Cerebellar nuclear complex (tissue), 1 donor: Measurements from ENCODE around the gene PIGX.
A peak's percentile ranks its signal among the peaks of the same experiment; 100 is the strongest.
"Not testable (repeated sequence)": the region's sequence is repeated elsewhere in the genome, so short reads cannot be mapped to it uniquely, and the experiment has no call there.

Source experiments
- DNase-seq, 2 experiments: peaks; one replicate each; lab custom pipeline; 2025; lab: John Stamatoyannopoulos, UW

Gene PIGX

DNA sequence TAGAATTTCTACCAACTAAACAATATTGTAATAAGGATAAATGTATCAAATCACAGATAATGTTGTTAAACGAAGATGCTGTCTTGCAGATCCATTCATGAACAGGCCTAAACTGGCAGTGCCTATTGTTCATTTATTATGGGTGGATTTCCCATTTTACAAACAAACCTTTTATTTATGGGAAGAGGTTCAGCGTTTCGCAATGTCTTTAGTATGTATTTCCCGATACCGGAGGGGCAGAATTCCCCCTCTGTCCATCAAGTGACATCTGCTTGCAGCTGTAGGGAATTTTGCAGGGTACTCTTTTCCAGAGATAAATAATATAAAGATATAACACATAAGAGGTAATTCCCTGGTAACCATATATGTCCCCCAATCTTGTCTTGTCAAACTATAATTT, 5.8 kb upstream of the PIGX start:
- DNase-seq = no peak

DNA sequence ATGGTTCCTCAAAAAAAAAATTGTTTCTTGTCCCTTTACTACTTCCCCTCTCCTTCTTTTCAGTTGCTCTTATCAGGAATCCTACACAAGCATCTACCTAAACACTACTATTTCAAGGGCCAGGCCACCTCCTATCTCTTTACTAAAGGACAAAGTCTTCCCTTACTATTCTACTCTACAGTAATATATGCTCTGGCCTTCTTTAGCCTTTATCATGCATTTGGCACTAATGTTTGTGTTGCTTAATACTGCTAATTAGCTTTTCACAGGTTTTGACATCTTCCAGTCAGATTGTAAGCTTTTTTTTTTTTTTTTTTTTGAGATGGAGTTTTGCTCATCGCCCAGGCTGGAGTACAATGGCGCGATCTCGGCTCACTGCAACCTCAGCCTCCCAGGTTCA, 5.4 kb upstream of the PIGX start:
- DNase-seq = no peak

DNA sequence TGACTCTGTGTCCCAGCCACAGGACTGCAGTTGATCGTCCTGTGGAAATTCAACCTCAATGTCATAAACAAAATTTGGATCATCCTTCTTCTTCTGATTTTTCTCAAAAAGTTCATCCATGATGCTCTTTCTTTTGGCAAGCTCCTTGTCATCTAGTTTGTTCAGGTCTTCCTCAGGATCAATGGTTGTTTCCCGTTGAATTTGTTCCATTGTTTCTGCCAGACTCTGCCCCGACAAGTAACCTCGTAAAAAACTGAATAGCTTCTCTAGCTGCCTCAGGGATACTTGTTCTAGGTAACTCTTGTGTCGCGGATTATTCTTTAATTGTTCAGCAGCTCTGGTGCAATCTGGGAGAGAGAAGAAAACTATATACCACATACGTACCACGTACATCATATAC, 4.6 kb upstream of the PIGX start:
- DNase-seq = no peak

DNA sequence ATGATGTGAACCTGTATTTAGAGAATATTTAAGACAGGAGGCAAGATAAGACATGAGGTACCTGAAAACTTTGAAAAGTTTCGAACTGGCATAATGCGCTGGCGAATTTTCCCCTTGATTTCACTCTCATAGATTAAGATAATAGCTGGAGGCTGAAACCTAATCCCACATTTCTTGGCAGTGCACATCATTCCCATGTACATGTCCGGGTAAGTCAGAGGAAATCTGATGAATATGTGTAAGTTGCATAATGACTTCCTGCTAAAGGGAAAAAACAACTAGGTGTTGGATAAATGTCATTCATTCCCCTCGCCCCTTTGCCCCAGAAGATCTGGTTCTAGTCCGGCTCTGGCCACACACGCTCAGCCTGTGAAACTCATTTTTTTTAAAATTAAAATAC, 3.7 kb upstream of the PIGX start:
- DNase-seq = no peak

DNA sequence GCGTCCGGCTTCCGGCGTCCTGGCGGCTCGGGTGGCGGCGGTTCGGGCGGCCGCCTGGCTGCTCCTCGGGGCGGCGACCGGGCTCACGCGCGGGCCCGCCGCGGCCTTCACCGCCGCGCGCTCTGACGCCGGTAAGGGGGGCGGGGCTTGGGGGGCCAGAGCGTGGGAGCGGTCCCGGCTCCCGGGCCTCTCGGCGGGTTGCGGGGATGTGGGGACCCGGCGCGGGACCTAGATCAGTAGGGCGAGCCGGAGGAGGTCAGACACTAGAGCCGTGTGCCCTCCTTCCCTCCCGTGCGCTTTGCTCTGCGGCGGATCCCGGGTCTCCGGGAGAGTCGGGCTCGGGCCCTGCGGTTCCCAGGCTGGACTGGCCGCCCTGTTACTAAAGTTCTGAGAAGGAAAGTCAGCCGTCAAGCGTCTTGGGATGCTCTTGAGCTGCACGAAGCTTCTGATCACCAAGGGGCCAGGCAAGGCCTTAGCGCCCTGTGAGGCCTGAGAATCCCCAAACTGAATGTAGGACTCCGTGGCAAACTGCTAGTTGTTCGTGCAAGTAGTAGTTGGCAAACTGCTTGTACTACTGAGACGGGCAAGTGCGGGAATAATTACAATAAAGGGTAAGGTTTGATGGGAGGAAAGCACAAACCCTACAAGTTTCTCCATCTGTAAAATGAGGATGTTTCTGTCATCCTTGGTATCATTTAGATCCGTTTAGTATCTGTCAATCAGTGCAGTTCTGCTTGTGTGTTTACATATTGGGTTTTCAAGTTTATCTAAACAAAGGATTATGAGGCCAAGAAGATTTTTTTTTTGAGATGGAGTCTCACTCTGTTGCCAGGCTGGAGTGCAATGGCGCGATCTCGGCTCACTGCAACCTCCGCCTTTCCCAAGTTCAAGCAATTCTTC, 587 bp downstream of the PIGX start:
- peak in 1 of 2 experiments; percentile 10 for DNase-seq

DNA sequence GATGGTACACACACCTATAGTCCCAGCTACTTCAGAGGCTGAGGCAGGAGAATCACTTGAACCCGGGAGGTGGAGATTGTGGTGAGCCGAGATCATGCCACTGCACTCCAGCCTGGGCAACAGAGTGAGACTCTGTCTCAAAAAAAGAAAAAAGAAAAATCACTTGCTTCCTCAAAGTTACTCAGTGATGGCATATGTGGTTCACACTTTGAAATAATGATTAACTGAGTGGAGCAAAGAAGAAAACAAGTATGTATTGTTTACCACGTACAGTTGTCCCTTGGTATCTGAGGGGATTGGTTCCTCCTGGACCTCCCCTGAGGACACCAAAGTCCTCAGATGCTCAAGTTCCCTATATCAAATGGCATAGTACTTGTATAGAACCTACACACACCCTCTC, 5.0 kb downstream of the PIGX start:
- DNase-seq = not testable (repeated sequence)

DNA sequence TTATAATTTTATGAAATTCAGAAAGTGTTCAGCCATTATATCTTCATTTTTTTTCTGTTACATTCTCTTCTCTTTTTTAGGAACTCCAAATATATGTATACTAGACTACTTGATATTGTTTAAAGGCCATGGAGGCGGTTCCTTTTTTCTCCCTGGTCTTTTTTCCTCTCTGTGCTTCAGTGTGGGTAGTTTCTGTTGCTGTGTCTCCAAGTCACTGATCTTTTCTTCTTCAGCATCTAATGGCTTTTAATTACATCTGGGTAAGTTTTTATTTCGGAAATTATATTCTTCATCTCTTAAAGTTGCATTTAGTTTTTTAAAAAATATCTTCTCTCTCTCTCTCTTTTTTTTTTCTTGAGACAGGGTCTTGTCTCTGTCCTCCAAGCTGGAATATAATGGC, 8.9 kb downstream of the PIGX start:
- no peak for DNase-seq

DNA sequence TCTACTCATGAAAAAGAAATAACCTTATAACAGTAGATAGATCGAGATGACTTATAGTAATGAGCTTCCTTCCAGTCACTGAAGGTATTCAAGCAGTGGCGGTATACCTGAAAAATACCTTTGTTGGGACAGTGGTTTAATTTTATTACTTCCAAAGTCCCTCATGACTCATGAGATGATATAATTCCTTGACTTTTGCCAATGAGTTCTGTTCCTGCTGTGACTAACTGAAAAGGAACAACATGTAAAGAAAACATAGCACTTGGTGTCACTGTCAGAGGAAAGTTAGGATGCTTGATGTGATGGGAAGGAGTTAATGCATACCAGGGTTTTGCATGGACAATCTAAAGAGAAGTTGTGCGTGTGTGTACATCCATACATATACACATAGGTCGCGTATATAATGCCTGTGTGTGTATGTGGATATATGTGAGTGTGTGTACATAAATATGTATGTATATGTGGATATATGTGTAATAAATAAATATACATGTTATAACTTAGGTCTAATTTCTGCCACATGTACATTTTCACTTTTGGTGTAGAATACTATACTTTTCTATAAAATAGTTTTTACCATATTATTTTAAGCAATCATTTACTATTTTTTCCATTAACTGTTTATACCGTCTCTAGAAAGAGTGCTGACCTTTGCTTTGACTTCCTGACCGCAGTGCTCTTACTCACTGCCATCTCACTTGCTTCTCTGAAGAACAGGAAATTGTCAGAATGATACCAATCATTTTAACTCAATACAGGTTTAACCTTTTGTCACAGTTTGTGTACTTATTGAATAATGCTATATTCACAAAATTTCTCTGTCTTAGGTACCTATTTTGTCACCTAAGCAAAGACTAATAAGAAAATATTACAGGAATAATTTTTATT, 14.9 kb downstream of the PIGX start:
- no peak for DNase-seq

DNA sequence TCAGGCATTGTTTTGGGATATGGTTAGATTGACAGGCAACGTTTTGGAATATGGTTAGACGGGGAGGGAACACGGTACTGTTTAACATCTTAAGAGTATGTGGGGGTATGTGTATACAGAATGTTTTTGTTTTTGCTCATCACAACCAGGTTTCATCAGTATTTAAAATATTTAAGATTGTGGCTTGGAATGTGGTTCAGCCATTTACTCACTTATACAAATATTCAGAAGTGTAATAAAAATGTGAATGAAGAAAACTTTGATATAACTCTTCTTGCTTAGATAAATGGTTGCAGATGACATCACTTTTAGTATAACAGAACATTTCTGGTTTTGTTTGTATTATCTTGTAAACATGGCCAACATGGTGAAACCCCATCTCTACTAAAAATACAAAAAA, 23.6 kb downstream of the PIGX start:
- no peak for DNase-seq

DNA sequence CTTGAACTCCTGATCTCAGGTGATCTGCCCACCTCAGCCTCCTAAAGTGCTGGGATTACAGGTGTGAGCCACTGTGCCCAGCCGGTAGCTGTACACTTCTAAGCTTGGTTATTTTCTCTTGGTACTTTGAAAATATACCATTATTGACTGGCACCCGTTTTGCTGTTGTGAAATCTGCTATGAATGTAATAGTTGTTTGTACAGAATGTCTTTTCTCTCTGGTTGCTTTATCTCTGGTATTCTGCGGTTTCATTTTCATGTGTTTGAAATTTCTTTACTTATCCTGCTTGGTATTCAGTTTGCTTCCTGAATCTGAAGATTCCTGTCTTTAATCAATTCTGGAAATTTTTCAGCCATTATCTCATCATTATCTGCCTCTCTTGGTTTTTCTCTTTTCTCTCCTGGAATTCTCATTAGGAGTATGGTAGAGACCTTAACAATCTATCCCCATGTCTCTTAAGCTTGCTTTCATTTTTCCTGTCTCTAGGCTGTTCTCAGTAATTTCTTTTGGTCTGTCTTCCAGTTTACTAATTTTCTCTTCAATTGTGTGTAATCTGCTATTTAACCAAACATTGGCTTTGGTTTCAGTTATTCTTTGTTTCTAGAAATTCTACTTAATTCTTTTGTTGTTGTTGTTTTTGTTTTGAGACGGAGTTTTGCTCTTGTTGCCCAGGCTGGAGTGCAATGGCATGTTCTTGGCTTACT, 24.6 kb downstream of the PIGX start:
- DNase-seq = no peak

DNA sequence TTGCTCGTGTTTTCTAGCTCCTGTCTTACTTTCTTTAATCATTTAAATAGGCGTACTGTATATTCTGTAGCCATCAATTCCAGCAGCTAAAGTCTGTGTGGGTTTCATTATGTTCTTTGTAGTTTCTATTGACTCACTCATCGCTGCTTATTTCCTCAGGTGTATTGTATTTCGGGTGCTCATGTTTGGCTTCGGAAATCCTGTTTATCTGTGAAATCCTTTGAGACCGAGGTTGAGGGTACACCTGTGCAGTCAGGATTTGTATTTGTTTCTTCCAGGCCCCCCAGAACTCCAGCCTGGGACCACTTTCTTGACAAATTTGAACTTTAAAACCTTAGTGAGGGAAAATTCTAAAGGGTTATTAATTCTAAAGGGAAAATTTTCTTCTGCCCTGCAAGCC, 25.5 kb downstream of the PIGX start:
- no peak for DNase-seq

DNA sequence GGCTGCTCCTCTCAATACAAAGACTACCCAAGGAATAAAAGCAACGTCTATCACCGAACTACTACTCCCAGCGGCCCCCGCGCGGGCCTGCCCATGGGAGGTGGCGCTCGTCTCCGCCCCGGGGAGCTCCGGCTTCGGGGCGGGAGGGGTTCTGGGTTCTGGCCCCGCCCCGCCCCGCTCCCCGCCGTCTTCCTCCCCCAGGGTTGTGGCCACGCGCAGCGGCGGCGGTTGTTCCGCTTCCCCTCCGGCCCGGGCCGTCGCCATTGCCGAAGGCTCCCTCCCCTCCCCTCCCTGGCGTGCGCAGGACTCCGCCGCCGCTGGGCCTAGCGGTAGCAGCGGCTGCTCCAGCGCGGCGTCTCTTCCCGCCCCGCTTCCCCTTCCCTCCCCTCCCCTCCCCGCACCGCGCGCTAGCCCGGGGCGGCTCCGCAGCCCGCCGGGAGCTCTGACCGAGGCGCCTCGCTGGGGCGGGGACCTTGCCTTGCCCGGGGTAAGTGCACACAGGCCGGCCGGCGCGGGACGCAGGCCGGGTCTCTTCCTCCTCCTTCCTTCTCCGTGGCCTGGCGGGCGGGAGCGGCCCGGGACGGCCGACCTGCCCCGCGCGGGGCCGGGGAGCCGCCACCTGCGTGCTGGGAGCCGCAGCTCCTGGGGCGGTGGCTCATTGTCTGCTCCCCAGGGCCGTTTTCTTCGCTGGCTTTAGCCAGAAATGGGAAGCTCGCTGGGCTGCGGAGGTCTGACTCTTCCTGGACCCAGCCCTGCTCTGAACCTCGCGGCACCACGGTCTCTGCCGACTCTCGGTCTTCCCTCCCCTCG, 27.7 kb downstream of the PIGX start, which contains the start of gene PAK2:
PAK2 (plus strand) TSS at position 187 of the 810 bp plus-strand sequence. CDS start 42,790 bp downstream, outside the sequence.
- peak; percentile 18 to 68 for DNase-seq

DNA sequence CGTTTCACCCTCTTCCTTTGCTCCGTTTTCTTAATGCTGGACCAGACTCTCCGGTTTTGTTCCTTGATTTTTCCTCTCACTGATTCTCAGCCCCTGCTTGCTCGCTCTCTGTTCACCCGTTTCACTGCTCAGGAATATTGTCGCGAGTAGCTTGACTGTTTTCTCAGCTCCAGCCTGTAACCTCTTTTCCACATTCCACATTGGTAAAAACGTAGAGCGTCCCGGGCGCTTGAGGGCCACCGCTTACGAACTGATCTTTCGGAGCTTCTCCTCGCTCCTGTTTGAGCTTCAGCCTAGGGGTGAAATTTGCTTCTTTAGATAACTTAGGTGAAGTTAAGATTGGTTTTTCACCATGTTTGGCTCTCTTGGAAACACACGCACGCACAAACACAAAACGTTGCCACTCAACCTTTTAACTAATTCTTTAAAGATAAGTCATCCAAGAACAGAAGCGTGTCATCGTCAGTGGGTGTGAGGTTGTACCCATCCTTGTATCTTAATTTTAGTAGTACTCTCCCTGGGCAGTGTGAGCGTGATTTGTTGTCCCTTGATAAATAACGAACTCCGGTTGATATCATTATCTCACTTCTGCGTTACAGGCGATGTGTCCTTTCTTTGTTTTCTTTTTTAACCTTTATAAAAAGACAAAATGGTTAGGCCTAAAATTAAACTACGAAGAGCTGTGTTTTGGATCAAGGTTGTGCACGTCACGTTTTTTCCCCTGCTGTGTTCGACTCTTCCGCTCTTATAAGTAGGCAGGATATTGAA, 28.5 kb downstream of the PIGX start:
- no peak for DNase-seq

DNA sequence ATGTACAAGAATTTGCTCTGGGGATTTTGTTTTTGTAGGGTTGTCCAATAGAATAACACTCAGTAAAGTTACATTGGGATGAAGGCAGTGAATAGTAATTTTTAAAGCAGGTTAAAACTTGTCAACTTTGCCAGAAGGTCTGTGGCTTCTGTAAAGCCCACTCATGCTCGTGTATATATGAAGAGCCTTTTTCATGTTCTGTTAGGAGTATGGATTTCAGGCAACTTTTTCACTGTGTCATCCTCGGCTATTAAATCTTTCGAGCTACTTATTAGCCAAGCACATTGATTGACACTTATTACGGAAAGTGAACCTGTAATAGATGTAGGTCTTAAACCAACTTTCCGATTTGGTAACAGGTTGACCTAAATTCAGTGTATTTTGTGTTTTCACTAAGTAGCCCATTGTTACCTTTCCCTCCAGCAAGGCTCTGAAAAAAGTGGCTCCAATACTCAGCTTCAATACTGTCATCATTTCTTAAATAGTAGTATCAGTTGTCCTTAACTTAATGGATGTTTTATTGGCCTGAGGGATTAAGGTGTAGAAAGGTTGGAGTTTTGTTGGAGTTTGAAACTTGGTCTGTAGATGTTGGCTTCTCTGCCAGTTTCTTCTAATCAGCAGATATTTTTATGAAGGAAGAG, 29.2 kb downstream of the PIGX start:
- no peak for DNase-seq

DNA sequence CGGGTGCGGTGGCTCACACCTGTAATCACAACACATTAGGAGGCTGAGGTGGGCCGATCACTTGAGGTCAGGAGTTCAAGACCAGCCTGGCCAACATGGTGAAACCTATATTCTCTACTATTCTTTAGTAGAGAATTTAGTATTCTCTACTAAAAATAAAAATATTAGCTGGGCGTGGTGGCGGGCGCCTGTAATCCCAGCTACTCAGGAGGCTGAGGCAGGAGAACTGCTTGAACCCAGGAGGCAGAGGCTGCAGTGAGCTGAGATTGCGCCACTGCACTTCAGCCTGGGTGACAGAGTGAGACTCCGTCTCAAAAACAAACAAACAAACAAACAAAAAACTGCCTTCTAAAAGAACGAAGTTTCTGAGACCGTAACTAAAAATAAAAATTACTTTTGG, 31.4 kb downstream of the PIGX start:
- DNase-seq = not testable (repeated sequence)

DNA sequence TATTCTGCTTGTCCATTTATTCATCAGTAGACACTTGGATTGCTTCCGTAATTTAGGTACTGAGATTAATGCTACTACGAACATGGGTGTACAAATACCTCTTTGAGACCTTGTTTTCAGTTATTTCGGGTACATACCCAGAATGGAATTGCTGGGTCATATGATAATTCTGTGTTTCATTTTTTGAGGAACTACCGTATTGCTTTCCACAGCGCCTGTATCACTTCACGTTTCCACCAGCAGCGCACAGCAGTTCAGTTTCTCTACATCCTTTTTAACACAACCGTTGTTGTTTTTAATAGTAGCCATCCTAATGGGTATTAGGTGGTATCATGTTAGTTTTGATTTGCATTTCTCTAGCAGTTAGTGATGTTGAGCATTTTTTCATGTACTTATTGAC, 36.9 kb downstream of the PIGX start:
- no peak for DNase-seq

DNA sequence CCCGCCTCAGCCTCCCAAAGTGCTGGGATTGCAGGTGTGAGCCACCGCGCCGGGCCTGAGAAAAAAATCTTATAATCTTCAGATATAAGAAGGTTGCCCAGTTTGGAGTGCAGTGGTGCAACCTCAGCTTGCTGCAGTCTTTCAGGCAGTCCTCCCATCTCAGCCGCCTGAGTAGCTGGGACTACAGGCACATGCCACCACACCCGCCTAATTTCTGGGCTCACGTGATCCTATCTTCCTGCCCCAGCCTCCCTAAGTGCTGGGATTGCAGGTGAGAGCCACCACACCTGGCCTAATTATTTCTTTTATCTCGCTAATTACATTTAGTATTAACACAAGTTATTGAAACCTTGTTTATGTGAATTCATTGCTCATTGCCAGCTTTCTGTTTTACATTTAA, 41.0 kb downstream of the PIGX start:
- no peak for DNase-seq

DNA sequence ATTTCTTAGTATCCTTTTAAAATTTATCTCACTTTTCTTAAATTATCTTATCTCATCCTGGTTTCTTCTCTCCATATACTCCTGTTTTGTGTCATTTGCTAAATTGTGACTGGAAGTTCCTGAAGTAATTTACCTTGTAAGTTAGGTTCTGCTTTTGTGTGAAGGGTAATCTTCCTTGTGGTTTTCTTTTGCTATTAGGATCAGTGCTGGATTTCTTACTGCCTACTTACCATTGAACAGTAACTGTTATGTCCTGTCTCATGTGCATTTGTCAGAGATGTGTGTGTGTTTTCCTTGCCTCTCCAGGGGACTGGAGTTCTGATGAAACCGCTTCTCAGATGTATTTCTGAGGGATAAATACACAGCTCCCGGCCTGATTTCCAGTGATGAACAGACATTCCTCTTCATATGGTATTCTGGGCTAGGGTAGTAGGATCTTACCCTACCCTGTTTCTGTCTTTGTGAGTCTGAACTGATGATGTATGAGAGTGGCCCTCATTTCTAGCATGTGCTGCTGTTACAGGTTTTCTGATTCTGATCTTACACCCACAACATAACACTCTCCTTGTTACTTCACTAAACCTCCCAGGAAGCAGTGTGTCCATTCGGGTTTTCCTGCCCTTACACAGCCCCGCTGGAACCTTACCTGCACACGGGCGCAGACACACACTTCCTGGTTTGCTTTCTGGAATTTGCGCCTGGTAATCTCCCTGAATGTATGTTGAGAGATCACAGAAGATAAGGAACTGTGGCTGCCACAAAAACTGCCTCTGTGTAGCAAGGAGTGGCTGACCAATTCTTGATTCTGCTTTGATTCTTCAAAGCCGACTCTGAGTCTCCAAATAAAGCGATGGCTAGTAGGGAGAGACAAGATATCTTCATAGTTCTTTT, 42.2 kb downstream of the PIGX start:
- no peak for DNase-seq

DNA sequence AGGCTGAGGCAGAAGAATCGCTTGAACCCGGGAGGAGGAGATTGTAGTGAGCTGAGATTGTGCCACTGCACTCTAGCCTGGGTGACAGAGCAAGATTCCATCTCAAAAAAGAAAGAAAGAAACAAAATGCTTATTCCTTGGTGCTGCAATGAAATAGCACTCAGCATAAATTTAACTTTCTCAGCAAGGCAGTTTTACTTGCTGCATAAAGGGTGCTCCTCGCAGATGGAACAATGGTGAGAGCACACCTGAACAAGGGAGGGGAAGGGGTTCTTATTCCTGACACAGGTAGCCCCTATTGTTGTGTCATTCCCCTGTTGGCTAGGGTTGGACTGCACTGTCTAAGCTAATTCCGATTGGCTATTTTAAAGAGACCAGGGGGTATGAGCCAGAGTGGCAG, 44.6 kb downstream of the PIGX start:
- no peak for DNase-seq
